GM12892 (cell line): Measurements from ENCODE around the gene CCDC34.

ENCODE experiments used
- POLR2A ChIP-seq: IDR thresholded peaks from 2 replicates; pipeline ENCODE4 v1.6.1; 2011; ENCODE audit warnings: low read depth, low read length, control low read depth
- POLR2AphosphoS5 ChIP-seq: IDR thresholded peaks from 2 replicates; pipeline ENCODE4 v1.6.1; 2011; ENCODE audit warnings: low read depth, low read length, control low read depth

DNA sequence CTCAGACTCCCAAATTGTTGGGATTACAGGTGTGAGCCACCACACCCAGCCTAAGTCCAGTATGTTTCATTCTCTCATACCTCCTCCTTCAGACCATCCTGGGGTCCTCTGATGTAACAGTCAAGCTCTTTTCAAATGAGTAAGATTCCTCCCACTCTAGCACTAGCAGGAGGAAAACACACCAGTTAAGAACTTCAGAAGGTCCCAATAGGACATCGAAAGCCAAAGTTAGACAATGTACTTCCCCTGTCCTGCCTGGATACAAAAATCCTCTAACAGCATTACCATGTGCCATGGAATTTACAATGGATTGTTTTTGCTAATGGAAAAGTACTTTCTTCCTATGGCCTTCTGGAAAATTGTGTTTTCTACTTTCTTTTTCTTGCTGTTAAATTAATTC, 67.1 kb downstream of the CCDC34 start:
- no peak for TF ChIP-seq POLR2AphosphoS5
- TF ChIP-seq POLR2A, result no peak
